Liver (tissue), 3 donors: Measurements from ENCODE around the gene EMP1.
A peak's percentile ranks its signal among the peaks of the same experiment; 100 is the strongest.

Source experiments
- ATF3 ChIP-seq: IDR thresholded peaks from 2 replicates; pipeline ENCODE4 v1.6.1; 2016; ENCODE audit warnings: antibody characterized with exemption
- CTCF ChIP-seq: fragments of 150-350 bp; IDR thresholded peaks from 2 replicates; pipeline ENCODE4 v1.5.1; 2017; ENCODE audit warnings: improper control_type of control experiment, low read depth, low read length; ENCODE audit not compliant: missing input control
- REST ChIP-seq: IDR thresholded peaks from 2 replicates; pipeline ENCODE4 v1.6.1; 2016; ENCODE audit warnings: antibody characterized with exemption, mild to moderate bottlenecking
- RXRA ChIP-seq, 2 donors: IDR thresholded peaks; 2 replicates each; pipeline ENCODE4 v1.6.1; 2017 to 2018; ENCODE audit warnings: antibody characterized with exemption in 2 of 2, mild to moderate bottlenecking in 1 of 2
- TAF1 ChIP-seq: conservative IDR thresholded peaks from 2 replicates; pipeline ENCODE4 v1.6.1; 2016; ENCODE audit warnings: antibody characterized with exemption, mild to moderate bottlenecking
- donor health status: healthy.
- donor health status: healthy.

- TF ChIP-seq CTCF (peak; percentile 64), RXRA (IDR thresholded peaks at IDR 0.05) (no peak), ATF3 (no peak), TAF1 (no peak), REST (no peak)
Observed at GRCh38 chr12:13233830-13234641, 37.5 kb downstream of the EMP1 start.
